Immature natural killer cell (primary cell): ENCODE measurements around the gene TLE5. TPM values are rescaled to one million over a fixed set of nuclear protein-coding genes. Genes with fewer than 3 reads are reported as not detected.

Experiments used
- DNase-seq, 3 donors: peaks; one replicate each; pipeline ENCODE4 v3.0.0; 2022; ENCODE audit warnings: mixed read lengths in 1 of 3
- H3K27ac Mint-ChIP-seq, 6 donors: one replicate each; pipeline ENCODE4 v1.8.0; 2020; ENCODE audit warnings: mixed read lengths in 6 of 6, mild to moderate bottlenecking in 5 of 6, inconsistent platforms in 4 of 6, moderate library complexity in 3 of 6
- H3K27me3 Mint-ChIP-seq, 3 donors: one replicate each; pipeline ENCODE4 v1.8.0; 2020 to 2021; ENCODE audit warnings: low read depth in 3 of 3, mild to moderate bottlenecking in 3 of 3, mixed read lengths in 3 of 3, moderate library complexity in 3 of 3, inconsistent platforms in 1 of 3
- H3K36me3 Mint-ChIP-seq, 3 donors: one replicate each; pipeline ENCODE4 v1.8.0; 2020; ENCODE audit warnings: mixed read lengths in 3 of 3, inconsistent platforms in 2 of 3, mild to moderate bottlenecking in 2 of 3
- H3K4me1 Mint-ChIP-seq, 2 donors: one replicate each; pipeline ENCODE4 v1.8.0; 2020; ENCODE audit warnings: inconsistent platforms in 2 of 2, mild to moderate bottlenecking in 2 of 2, mixed read lengths in 2 of 2, moderate library complexity in 1 of 2
- H3K4me3 Mint-ChIP-seq, 5 donors: one replicate each; pipeline ENCODE4 v1.8.0; 2020; ENCODE audit warnings: mild to moderate bottlenecking in 5 of 5, mixed read lengths in 5 of 5, inconsistent platforms in 3 of 5, moderate library complexity in 3 of 5
- H3K9me3 Mint-ChIP-seq, 6 donors: one replicate each; pipeline ENCODE4 v1.8.0; 2020; ENCODE audit warnings: mild to moderate bottlenecking in 6 of 6, mixed read lengths in 6 of 6, inconsistent platforms in 4 of 6, moderate library complexity in 3 of 6
- polyA plus RNA-seq, 3 donors: library from polyadenylated mRNA; unstranded; fragments of 300-500 nt; fragmentation: Illumina TruSeq; gene quantifications; one replicate each; pipeline ENCODE4 v1.2.3, GENCODE V29; 2021

TLE5 gene
- polyA plus RNA-seq, 3 donors from 2014 or later = 382 to 635 (median 466) TPM

DNA sequence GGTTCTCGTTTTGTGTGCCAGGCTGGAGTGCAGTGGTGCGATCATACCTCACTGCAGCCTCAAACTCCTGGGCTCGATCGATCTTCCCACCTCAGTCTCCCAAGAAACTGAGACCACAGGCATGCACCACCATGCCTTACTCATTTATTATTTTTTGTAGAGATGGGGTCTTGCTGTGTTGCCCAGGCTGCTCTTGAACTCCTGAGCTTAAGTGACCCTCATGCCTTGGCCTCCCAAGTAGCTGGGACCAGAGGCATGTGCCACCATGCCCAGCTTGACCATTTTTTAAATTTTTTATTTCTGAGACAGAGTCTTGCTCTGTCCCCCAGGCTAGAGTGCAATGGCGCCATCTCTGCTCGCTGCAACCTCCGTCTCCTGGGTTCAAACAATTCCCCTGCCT is 21.7 kb upstream of the TLE5 start:
- H3K4me3 Mint-ChIP-seq = no peak overlapping the region
- no peaks in the 10 kb centered on the region for H3K36me3 Mint-ChIP-seq
- H3K27ac Mint-ChIP-seq = no peak overlapping the region
- H3K27me3 Mint-ChIP-seq = peaks cover 0 to 3% (median 3%) of the 10 kb centered on the region in 3 donors
- no peak for DNase-seq
- no peaks in the 10 kb centered on the region for H3K4me1 Mint-ChIP-seq
- no peaks in the 10 kb centered on the region for H3K9me3 Mint-ChIP-seq

DNA sequence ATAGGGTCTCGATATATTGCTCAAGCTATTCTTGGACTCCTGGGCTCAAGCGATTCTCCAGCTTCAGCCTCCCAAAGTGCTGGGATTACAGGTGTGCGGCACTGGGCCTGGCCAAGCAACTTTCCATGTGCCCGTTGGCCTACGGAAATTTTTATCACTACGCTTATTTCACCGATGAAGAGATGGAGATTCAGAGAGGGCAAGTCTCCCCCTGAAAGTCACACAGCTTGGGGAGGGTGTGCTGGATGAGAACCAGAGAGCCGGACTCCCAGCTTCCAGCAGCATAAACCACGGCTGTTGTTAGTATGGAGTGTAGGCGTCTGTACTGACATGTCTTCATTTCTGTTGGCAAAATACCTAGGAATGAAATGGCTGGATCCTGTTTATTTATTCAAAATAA is 20.0 kb upstream of the TLE5 start:
- DNase-seq = no peak
- H3K9me3 Mint-ChIP-seq = no peaks in the 10 kb centered on the region
- no peak overlapping the region for H3K4me3 Mint-ChIP-seq
- no peaks in the 10 kb centered on the region for H3K36me3 Mint-ChIP-seq
- no peak overlapping the region for H3K27ac Mint-ChIP-seq
- peaks cover 0 to 3% (median 3%) of the 10 kb centered on the region in 3 donors for H3K27me3 Mint-ChIP-seq
- H3K4me1 Mint-ChIP-seq = no peaks in the 10 kb centered on the region

DNA sequence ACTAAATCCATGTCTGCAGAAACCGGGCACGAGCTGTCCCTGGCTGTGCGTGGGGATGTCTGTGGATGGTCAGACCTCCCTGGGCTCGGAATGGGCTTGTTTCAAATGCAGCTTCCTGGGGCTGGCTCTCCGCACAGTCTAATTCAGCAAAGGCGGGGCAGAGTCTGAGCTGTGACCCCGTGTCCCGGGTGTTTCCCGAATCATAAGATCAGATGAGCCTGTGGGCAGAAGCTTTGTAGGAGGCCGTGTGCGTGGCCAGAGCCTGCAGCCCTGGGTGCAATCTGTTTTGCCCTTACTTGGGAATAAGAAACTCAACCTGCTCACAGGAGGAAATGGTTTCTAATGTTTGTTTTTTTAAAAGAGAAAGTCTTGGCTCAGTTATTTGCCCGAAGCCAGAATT is 18.0 kb upstream of the TLE5 start:
- Mint-ChIP-seq H3K9me3 (no peaks in the 10 kb centered on the region), H3K4me3 (no peak overlapping the region), H3K27me3 (peaks cover 0 to 3% (median 3%) of the 10 kb centered on the region in 3 donors), H3K36me3 (no peaks in the 10 kb centered on the region), H3K4me1 (peaks cover 0 to 2% of the 10 kb centered on the region in 2 donors), H3K27ac (no peak overlapping the region)
- no peak for DNase-seq

DNA sequence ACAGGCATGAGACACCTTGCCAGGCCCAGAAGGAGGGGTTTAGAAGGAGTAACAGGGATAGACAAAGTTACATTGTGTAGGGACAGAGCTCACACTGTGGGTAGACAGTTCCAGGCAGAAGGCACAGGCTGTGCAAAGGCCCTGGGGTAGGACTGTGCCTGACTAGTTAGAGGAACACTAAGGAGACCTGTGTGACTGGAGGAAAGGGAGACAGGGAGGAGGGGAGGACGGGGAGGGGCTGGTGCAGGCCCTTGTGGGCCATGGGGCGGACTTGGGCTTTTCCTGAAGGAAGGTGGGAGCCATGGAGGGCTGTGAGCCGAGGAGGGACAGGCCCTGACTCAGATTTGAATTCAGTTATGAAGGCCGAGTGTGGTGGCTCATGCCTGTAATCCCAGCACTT is 17.3 kb upstream of the TLE5 start:
- Mint-ChIP-seq H3K36me3 (no peaks in the 10 kb centered on the region), H3K9me3 (no peaks in the 10 kb centered on the region), H3K4me1 (peaks cover 0 to 3% of the 10 kb centered on the region in 2 donors), H3K4me3 (no peak overlapping the region), H3K27me3 (peaks cover 0 to 3% (median 3%) of the 10 kb centered on the region in 3 donors), H3K27ac (no peak overlapping the region)
- DNase-seq = no peak

DNA sequence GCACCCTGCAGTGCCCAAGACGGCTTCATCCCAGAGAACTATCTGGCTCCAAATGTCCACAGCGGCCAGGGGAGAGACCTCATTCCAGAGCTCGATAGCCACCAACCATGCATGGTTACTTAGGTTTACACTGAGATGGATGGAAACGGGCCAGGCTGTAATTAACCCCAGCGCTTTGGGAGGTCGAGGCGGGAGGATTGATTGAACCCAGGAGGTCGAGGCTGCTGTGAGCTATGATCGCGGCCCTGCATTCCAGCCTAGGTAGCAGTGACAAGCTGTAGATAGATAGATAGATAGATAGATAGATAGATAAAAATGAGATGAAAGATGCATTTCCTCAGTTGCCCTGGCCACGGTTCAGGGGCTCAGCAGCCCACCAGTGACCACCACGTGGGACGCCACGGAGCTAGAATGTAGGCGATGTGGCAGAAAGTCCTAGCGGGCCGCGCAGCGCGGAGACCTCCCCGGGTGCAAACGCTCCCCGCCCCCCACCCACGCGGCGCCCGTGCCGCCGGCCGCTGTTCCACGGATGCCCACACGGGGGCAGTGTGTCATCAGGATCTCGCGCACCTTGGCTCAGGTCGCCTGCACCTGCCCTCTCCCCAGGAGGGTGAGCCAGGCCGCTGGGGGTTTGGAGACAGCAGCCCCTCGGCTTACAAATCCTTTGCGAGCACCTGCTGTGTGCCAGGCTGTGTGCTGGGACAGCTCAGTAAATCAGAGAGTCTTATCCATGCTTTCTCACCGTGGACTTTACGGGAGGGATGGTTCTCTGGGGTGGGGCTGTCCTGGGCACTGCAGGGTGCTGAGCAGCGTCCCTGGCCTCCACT is 13.5 kb upstream of the TLE5 start:
- Mint-ChIP-seq H3K4me3 (no peak overlapping the region), H3K27ac (no peak overlapping the region)

DNA sequence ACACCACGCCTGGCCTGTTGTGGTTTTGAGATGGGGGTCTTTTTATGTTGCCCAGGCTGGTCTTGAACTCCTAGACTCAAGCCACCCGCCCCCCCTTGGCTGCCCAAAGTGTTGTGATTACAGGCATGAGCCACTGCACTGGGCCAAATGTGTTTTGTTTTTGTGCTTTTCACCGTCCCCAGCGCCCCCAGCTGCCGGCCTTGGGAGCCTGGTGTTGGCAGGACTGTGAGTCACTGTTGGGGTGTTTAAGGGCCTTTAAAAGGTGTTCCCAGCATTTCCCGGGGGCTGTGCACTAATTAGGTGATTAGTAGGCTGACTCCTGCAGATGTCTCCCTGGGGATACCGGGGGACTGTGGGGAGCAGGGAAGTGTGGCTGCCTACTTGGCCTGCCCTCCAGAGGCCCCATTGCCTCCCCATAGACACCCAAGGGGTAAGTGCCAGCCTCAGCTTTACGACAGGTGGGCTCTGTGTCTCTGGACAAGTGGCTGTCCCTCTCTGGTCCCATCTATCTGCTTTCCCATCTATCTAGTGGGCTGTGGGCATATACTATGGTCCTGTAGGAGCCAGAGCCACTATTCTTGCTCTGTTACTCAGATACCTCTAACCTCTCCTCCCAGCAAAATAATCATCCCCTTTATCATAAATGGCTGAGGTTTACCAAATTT is 11.8 kb upstream of the TLE5 start:
- no peaks in the 10 kb centered on the region for H3K36me3 Mint-ChIP-seq
- no peak overlapping the region for H3K4me3 Mint-ChIP-seq
- no peaks in the 10 kb centered on the region for H3K27me3 Mint-ChIP-seq
- H3K27ac Mint-ChIP-seq = no peak overlapping the region
- no peaks in the 10 kb centered on the region for H3K9me3 Mint-ChIP-seq
- peaks cover 0 to 3% of the 10 kb centered on the region in 2 donors for H3K4me1 Mint-ChIP-seq
- no peak for DNase-seq

More for the DNA sequence above, 13.5 kb upstream of the TLE5 start:
- Mint-ChIP-seq H3K9me3 (no peaks in the 10 kb centered on the region), H3K36me3 (no peaks in the 10 kb centered on the region), H3K4me1 (peaks cover 0 to 3% of the 10 kb centered on the region in 2 donors), H3K27me3 (no peaks in the 10 kb centered on the region)
- DNase-seq = peak; percentile 58 to 62 (median 62)

DNA sequence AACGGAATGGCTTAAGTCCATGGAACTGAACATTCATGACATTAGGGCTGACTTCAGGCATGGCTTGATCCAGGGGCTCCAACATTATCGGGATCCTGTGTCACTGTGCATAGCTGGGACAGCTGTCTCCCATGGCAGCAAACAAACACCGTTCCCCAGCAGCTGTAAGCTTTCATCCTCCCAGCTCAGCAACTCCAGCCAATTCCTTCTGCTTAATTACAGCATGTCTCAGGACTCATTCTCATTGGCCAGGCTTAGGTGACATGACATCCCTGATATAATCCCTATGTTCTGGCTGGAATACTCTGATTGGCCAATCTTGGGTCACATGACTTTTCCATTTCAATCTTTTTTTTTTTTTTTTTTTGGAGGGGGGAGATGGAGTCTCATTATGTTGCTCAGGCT is 10.9 kb upstream of the TLE5 start:
- Mint-ChIP-seq H3K9me3 (no peaks in the 10 kb centered on the region), H3K27me3 (no peaks in the 10 kb centered on the region), H3K36me3 (no peaks in the 10 kb centered on the region), H3K4me3 (no peak overlapping the region), H3K27ac (no peak overlapping the region), H3K4me1 (peaks cover 0 to 3% of the 10 kb centered on the region in 2 donors)
- DNase-seq = no peak

DNA sequence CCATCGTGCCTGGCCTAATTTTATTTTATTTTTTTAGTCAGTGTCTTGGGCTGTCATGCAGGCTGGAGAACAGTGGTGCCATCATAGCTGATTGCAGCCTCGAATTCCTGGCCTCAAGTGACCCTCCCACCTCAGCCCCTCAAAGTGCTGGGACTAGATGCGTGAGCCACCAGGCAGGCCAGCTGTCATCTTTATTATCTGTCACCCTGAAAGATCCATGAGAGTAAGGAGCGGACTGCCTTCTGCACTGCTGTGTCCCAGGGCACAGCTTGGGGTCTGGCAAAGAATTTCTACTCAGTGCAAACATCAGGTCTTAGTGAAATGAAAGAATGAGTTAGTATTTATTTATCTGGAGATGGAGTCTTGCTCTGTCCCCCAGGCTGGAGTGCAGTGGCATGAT is 9.5 kb upstream of the TLE5 start:
- H3K9me3 Mint-ChIP-seq = no peaks in the 10 kb centered on the region
- no peak for DNase-seq
- no peak overlapping the region for H3K4me3 Mint-ChIP-seq
- H3K27ac Mint-ChIP-seq = no peak overlapping the region
- H3K27me3 Mint-ChIP-seq = peaks cover 0 to 2% (median 0%) of the 10 kb centered on the region in 3 donors
- H3K36me3 Mint-ChIP-seq = no peaks in the 10 kb centered on the region
- H3K4me1 Mint-ChIP-seq = peaks cover 0 to 3% of the 10 kb centered on the region in 2 donors

DNA sequence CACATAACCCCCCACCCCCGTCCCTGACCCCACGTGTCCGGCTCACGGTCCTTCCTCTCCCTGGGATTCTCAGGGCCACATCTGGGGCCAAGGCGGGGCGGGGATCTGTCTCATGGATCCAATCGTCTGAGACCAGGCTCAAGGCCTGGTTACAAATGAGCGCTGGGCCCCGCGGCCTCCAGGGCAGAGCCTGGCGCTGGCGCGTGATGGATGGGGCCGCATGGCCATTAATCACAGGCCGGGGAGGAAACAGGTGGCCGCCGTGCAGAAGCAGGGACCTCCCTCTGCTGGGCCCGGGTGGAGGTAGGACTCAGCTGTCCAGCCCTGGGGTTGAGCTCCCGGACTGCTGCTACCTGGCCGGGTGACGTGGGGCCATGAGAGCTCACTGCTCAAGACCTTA is 5.8 kb upstream of the TLE5 start:
- H3K4me3 Mint-ChIP-seq = no peak overlapping the region
- H3K27ac Mint-ChIP-seq = no peak overlapping the region
- H3K27me3 Mint-ChIP-seq = peaks cover 2 to 3% (median 2%) of the 10 kb centered on the region in 3 donors
- peaks cover 5 to 21% of the 10 kb centered on the region in 2 donors for H3K4me1 Mint-ChIP-seq
- no peaks in the 10 kb centered on the region for H3K9me3 Mint-ChIP-seq
- no peaks in the 10 kb centered on the region for H3K36me3 Mint-ChIP-seq
- DNase-seq = no peak

DNA sequence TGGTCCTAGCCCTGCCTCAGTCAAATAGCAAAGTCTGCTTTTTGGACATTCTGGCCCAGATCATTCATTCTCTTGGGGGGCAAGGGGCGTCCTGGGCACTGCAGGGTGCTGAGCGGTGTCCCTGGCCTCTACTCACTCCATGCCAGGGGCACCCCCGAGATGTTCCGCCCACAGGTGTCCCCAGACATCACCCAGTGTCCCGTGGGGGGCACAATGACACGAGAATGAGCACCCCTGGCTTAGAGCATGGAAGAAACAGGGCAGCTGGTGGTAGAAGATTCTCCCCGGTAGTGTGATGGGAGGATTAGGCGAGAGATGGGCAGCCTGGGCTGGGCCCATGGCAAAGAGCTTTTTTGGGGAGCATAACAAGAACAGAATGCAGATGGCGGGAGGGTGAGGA is 5.3 kb upstream of the TLE5 start:
- Mint-ChIP-seq H3K4me1 (peaks cover 10 to 24% of the 10 kb centered on the region in 2 donors), H3K36me3 (no peaks in the 10 kb centered on the region), H3K9me3 (no peaks in the 10 kb centered on the region), H3K27me3 (peaks cover 2 to 5% (median 4%) of the 10 kb centered on the region in 3 donors), H3K27ac (no peak overlapping the region), H3K4me3 (no peak overlapping the region)
- no peak for DNase-seq

DNA sequence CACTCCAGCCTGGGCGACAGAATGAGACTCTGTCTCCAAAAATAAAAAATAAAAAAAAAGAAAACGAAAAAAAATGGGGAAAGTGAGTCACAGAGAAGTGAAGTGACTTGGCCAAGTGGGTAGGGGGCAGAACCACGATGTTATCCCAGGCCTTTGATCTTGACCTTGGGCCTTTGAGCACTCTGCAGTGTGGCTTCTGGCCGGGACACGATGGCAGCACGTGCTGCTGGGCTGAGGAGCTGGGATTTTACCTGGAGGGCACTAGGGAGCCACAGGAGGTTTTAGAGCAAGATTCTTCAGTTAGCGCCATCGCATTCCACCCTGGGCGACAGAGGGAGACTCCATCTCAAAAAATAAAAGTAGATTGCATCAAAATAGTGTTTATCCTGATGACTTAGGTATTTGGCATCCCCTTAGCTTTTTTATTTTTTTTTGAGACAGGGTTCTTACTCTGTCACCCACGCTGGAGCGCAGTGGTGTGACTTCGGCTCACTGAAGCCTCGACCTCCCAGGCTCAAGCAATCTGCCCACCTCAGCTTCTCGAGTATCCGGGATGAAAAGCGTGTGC is 4.3 kb upstream of the TLE5 start:
- Mint-ChIP-seq H3K9me3 (no peaks in the 10 kb centered on the region), H3K4me1 (peaks cover 10 to 24% of the 10 kb centered on the region in 2 donors), H3K27me3 (peaks cover 2 to 5% (median 4%) of the 10 kb centered on the region in 3 donors), H3K36me3 (no peaks in the 10 kb centered on the region), H3K27ac (peak overlapping the region in 2 of 6 donors; percentile 24 to 80), H3K4me3 (no peak overlapping the region)
- no peak for DNase-seq

DNA sequence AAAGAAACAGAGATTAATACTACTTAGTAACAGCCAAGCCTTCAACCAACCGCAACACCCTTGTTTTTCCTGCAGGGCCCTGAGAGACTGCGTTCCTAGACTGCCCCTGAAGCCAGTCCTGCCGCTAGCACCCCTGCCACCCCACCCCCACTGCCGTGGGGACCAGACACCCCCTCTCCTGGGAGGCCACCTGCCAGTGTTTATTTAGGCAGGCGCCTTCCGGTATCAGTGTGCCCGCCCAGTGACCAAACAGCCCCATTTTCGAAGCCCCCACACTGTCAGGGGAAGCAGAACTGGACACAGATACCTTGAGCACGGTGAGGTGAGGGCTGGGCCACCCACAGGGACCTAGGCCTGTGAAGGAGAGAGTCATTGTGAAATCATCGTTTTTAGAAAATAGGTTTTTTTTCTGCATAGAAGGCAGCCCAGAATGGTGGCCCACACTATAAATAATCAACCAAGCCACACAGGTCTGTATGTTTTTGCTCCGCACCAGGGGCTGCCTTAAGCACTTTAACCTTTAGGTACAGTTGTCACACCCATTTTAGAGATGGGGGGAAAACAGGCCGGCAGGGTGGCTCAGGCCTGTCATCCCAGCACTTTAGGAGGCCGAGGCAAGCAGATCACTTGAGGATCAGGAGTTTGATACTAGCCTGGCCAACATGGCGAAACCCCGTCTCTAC is 3.5 kb upstream of the TLE5 start:
- peak; percentile 10 to 23 (median 21) for DNase-seq
- H3K9me3 Mint-ChIP-seq = no peaks in the 10 kb centered on the region
- H3K36me3 Mint-ChIP-seq = no peaks in the 10 kb centered on the region
- H3K4me1 Mint-ChIP-seq = peaks cover 13 to 27% of the 10 kb centered on the region in 2 donors
- H3K27ac Mint-ChIP-seq = peak overlapping the region in 5 of 6 donors; percentile 43 to 87 (median 72)
- H3K4me3 Mint-ChIP-seq = peak overlapping the region in 2 of 5 donors; percentile 14 to 36
- peaks cover 4 to 5% (median 5%) of the 10 kb centered on the region in 3 donors for H3K27me3 Mint-ChIP-seq

DNA sequence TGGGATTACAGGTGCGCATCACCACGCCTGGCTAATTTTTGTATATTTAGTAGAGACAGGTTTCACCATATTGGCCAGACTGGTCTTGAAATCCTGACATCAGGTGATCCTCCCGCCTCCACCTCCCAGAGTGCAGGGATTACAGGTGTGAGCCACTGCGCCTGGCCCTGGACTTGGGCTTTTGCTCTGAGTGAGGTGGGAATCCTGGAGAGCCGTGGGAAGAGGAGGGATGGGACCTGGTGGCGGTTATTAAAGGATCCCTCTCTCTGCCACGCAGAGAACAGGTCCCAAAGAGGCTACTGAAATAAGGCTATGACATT is 1.7 kb upstream of the TLE5 start:
- peak overlapping the region in 4 of 5 donors; percentile 47 to 88 (median 88) for H3K4me3 Mint-ChIP-seq
- H3K9me3 Mint-ChIP-seq = no peaks in the 10 kb centered on the region
- H3K27ac Mint-ChIP-seq = peak overlapping the region in 5 of 6 donors; percentile 89 to 94 (median 91)
- DNase-seq = no peak
- H3K36me3 Mint-ChIP-seq = peaks cover 0 to 3% (median 0%) of the 10 kb centered on the region in 3 donors
- peaks cover 4 to 10% (median 5%) of the 10 kb centered on the region in 3 donors for H3K27me3 Mint-ChIP-seq
- H3K4me1 Mint-ChIP-seq = peaks cover 30 to 42% of the 10 kb centered on the region in 2 donors
